Measurements from ENCODE around the gene NGF. TPM values are rescaled to one million over a fixed set of nuclear protein-coding genes. Genes with fewer than 3 reads are reported as not detected.
A peak's percentile ranks its signal among the peaks of the same experiment; 100 is the strongest.

NGF gene
- total and polyA plus RNA-seq, 2 of the 4 experiments (the other 2 are of a cell fraction), result 12.5 to 21.7 TPM

DNA sequence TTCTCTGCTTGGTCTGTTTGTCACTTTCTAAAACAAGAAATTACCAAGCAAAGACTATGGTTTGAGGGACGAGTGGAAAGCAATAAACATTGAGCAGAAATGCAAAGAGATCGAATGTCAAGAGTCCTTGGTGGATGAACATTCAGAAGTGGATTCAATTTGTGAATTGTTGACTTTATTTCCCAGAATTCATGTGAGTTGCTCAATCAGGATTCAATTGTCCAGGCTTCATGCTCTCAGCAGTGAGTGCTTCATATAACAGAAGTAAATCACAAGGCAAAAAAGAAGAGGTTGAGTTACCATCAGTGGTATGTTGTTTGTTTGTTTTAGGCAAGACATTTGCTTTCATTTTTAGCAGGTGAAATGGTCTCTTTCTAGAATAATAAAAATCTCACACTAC lies 31.9 kb downstream of the NGF start:
- ChIA-PET CTCF (no interaction called here), POLR2A (ENCODE audit: unreplicated experiment) (no interaction called here)
- H3K27ac ChIP-seq (ENCODE audit: insufficient read depth, low read length), result no peak overlapping the region
- H4K91ac ChIP-seq (ENCODE audit: insufficient read depth, low read depth, low read length), result no peak overlapping the region
- H3K9me3 ChIP-seq (ENCODE audit: control insufficient read depth, insufficient read depth, low read length), result no peaks in the 10 kb centered on the region
- no peak overlapping the region for H2BK15ac ChIP-seq (ENCODE audit: low read depth, low read length)
- dilution Hi-C loops (cut with HindIII; ENCODE audit: low sequenced_read_pairs, unreplicated experiment) (no loop called here), intact Hi-C loops (cut with micrococcal nuclease) (no loop called here), in situ Hi-C loops (cut with MboI; ENCODE audit: low sequenced_read_pairs) (loop anchor here (25.0 kb wide), 1 partner anchor 569 kb away; no protein-coding TSS in a partner anchor)
- H4K20me1 ChIP-seq (ENCODE audit: insufficient read depth, low read length), result no peaks in the 10 kb centered on the region
- peak; percentile 38 for DNase-seq
- no peaks in the 10 kb centered on the region for H3K36me3 ChIP-seq (ENCODE audit: control insufficient read depth, insufficient read depth, low read length)
- no peak overlapping the region for H3K4me3 ChIP-seq (ENCODE audit: insufficient read depth, low read depth, low read length)
- WGBS, 2 experiments (ENCODE audit: extremely low coverage in 2 of 2, insufficient read length in 1 of 2), result 100% methylated on average over 1 of the region's 2 CpGs; no CpG with 5 or more reads in 1 of the 2 experiments
- no peak overlapping the region for H2BK20ac ChIP-seq (ENCODE audit: low read depth, low read length)
- no peak overlapping the region for H2BK120ac ChIP-seq (ENCODE audit: low read depth, low read length)
- peaks cover 0 to 13% of the 10 kb centered on the region in 2 experiments; a peak in 1 of 4 replicates for H3K79me1 ChIP-seq (ENCODE audit: low read depth in 1 of 2, low read length in 2 of 2)
- no peak overlapping the region for H3K4ac ChIP-seq (ENCODE audit: low read depth, low read length)
- no peak overlapping the region for H2AK5ac ChIP-seq (ENCODE audit: low read depth, low read length)
- no peak for TF ChIP-seq RAD21 (IDR thresholded peaks at IDR 0.05; ENCODE audit: low read length)
- TF ChIP-seq NFE2L2 (IDR thresholded peaks at IDR 0.05; ENCODE audit: low read depth, low read length), result no peak
- TF ChIP-seq ELK1 (IDR thresholded peaks at IDR 0.05; ENCODE audit: borderline replicate concordance, low read depth, low read length), result no peak
- TF ChIP-seq RCOR1 (IDR thresholded peaks at IDR 0.05; ENCODE audit: insufficient replicate concordance, low read length), result no peak
- TF ChIP-seq POLR2A (IDR thresholded peaks at IDR 0.05; ENCODE audit: low read depth, low read length), result no peak
- TF ChIP-seq CEBPB (IDR thresholded peaks at IDR 0.05; ENCODE audit: low read depth, low read length), result peak; percentile 12; the same call in 1 of the 2 replicates
- no peak for TF ChIP-seq RFX5 (IDR thresholded peaks at IDR 0.05; ENCODE audit: low read depth, low read length)
- H3K9me1 ChIP-seq (ENCODE audit: insufficient read depth, low read length), result peaks cover 10% of the 10 kb centered on the region
- no peak overlapping the region for H3K18ac ChIP-seq (ENCODE audit: low read depth, low read length)
- no peak overlapping the region for H2AK9ac ChIP-seq (replicated peaks; ENCODE audit: low read depth, low read length, poor library complexity)
- H2BK5ac ChIP-seq (ENCODE audit: low read depth, low read length, poor library complexity, severe bottlenecking), result no peak overlapping the region
- H3K9ac ChIP-seq (ENCODE audit: low read depth, low read length), result no peak overlapping the region
- no peak overlapping the region for H3K23ac ChIP-seq (ENCODE audit: low read depth, low read length)
- no peak overlapping the region for H2AFZ ChIP-seq (replicated peaks; ENCODE audit: low read length, poor library complexity)
- no peak overlapping the region for H4K5ac ChIP-seq (ENCODE audit: low read depth, low read length)
- no peak for ATAC-seq (ENCODE audit: low read depth)
- no peak overlapping the region for H4K8ac ChIP-seq (ENCODE audit: low read depth in 2 of 2, low read length in 2 of 2)
- no TSS peak for BruUV-seq (replicated peaks)
- H3K14ac ChIP-seq (replicated peaks; ENCODE audit: low read depth, low read length), result no peak overlapping the region
- peaks cover 14% of the 10 kb centered on the region for H3K4me1 ChIP-seq (ENCODE audit: control insufficient read depth, insufficient read depth, low read length)
- H3K27me3 ChIP-seq (ENCODE audit: control insufficient read depth, insufficient read depth, low read length), result no peaks in the 10 kb centered on the region
- H3K56ac ChIP-seq (ENCODE audit: extremely low read depth, insufficient read depth, low read length), result no peak overlapping the region
- H3K4me2 ChIP-seq (ENCODE audit: low read depth, low read length), result no peak overlapping the region

Data from IMR-90 (cell line).